ENCODE results near the gene NKAIN2. TPM values are rescaled to one million over a fixed set of nuclear protein-coding genes. Genes with fewer than 3 reads are reported as not detected.

The NKAIN2 gene
- total RNA-seq, 1 experiment from 2014 or later, result 2.7 TPM

DNA sequence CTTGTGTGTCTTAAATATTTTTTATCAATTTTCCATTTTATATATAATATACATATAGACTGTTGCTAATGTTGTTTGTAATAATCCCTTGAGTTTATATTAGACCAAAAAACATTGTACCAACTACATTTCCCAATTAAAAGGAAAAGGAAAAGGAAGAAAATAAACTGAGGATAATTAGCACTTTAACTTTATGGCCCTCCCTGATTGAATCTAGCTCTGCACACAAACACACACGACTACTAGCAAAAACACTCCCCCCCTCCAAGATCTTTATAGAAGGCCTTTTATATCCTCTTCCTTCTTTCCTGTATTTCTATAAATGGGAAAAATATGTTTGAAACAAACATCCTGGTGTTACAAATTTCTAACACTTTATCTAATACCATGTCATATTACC is 276.8 kb downstream of the NKAIN2 start:
- intact Hi-C loops (cut with micrococcal nuclease), result no loop called here
- CTCF ChIA-PET, result no interaction called here
- no TSS peak for BruUV-seq (replicated peaks)

DNA sequence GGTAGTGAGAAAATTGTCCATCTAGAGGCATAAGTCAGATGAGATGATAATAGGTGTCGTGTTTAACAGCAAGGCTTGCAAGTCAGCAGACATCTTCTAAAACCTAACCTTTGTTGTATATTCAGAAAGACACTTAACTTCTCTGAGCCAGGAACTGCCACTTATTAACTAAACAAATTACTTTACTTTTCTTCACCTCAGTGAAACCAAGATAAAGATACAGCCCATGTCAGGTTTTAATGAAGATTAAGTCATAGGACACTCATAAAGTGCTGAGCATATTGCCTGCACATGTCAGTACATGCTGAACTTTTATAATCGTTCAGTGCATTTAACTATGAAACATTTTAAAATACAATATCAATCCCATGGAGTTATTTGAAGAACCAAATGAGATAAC is 286.8 kb downstream of the NKAIN2 start:
- H3K27ac Mint-ChIP-seq (ENCODE audit: low read depth, unreplicated experiment), result no peak overlapping the region
- DNase-seq (ENCODE audit: unreplicated experiment), result no peak
- H3K9me3 Mint-ChIP-seq (ENCODE audit: unreplicated experiment), result no peaks in the 10 kb centered on the region
- no peaks in the 10 kb centered on the region for H3K27me3 Mint-ChIP-seq (ENCODE audit: insufficient read depth, unreplicated experiment)
- ChIA-PET CTCF (interaction anchor here (0.7 kb wide), 1 partner anchor 1078 kb away, joined by 3 read pairs; no protein-coding TSS in a partner anchor), POLR2A (interaction anchor here (0.7 to 1.3 kb wide), 2 partner anchors 9 to 12 kb away, joined by 3 to 4 read pairs; no protein-coding TSS in a partner anchor)
- intact Hi-C loops (cut with micrococcal nuclease), result loop anchor here (10.0 kb wide), 1 partner anchor 286 kb away; the partner anchor contains the start of gene NKAIN2
- H3K4me3 Mint-ChIP-seq (ENCODE audit: unreplicated experiment), result no peak overlapping the region
- no TSS peak for BruUV-seq (replicated peaks)
- no peaks in the 10 kb centered on the region for H3K36me3 Mint-ChIP-seq (ENCODE audit: insufficient read depth, unreplicated experiment)
- H3K4me1 Mint-ChIP-seq (ENCODE audit: insufficient read depth, unreplicated experiment), result peaks cover 6% of the 10 kb centered on the region
- TF ChIP-seq, protein P1, sequence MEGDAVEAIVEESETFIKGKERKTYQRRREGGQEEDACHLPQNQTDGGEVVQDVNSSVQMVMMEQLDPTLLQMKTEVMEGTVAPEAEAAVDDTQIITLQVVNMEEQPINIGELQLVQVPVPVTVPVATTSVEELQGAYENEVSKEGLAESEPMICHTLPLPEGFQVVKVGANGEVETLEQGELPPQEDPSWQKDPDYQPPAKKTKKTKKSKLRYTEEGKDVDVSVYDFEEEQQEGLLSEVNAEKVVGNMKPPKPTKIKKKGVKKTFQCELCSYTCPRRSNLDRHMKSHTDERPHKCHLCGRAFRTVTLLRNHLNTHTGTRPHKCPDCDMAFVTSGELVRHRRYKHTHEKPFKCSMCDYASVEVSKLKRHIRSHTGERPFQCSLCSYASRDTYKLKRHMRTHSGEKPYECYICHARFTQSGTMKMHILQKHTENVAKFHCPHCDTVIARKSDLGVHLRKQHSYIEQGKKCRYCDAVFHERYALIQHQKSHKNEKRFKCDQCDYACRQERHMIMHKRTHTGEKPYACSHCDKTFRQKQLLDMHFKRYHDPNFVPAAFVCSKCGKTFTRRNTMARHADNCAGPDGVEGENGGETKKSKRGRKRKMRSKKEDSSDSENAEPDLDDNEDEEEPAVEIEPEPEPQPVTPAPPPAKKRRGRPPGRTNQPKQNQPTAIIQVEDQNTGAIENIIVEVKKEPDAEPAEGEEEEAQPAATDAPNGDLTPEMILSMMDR (IDR thresholded peaks at IDR 0.05; ENCODE audit: unreplicated experiment), result no peak

More for the DNA sequence above, 276.8 kb downstream of the NKAIN2 start:
- TF ChIP-seq, protein P1 (IDR thresholded peaks at IDR 0.05; ENCODE audit: unreplicated experiment), result no peak
- no peak overlapping the region for H3K27ac Mint-ChIP-seq (ENCODE audit: low read depth, unreplicated experiment)
- H3K27me3 Mint-ChIP-seq (ENCODE audit: insufficient read depth, unreplicated experiment), result no peaks in the 10 kb centered on the region
- POLR2A ChIA-PET, result no interaction called here
- H3K4me1 Mint-ChIP-seq (ENCODE audit: insufficient read depth, unreplicated experiment), result no peaks in the 10 kb centered on the region
- no peak for DNase-seq (ENCODE audit: unreplicated experiment)
- H3K4me3 Mint-ChIP-seq (ENCODE audit: unreplicated experiment), result no peak overlapping the region
- H3K36me3 Mint-ChIP-seq (ENCODE audit: insufficient read depth, unreplicated experiment), result no peaks in the 10 kb centered on the region
- no peaks in the 10 kb centered on the region for H3K9me3 Mint-ChIP-seq (ENCODE audit: unreplicated experiment)

DNA sequence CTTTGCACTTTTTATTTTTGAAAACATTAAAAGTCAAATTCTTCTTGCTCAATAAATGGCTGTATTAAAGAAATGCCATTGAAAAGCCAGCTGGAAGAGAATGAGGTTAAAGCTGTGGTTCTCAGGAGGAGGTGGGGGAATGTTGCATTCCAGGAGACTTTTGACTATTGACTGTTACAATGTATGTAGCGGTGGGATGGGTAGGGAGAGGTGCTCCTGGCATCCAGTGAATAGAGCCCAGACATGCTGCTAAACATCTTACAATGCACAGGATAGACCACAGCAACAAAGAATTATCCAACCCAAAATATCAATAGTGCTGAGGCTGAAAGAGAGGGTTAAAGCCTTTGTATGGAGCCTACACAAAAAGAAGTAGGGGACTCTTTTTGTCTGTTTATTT is 295.9 kb downstream of the NKAIN2 start:
- no peaks in the 10 kb centered on the region for H3K9me3 Mint-ChIP-seq (ENCODE audit: unreplicated experiment)
- ChIA-PET POLR2A (no interaction called here), CTCF (no interaction called here)
- H3K4me3 Mint-ChIP-seq (ENCODE audit: unreplicated experiment), result no peak overlapping the region
- no peak overlapping the region for H3K27ac Mint-ChIP-seq (ENCODE audit: low read depth, unreplicated experiment)
- no TSS peak for BruUV-seq (replicated peaks)
- intact Hi-C loops (cut with micrococcal nuclease), result loop anchor here (10.0 kb wide), 1 partner anchor 295 kb away; the partner anchor contains the start of gene NKAIN2
- H3K4me1 Mint-ChIP-seq (ENCODE audit: insufficient read depth, unreplicated experiment), result peaks cover under 1% of the 10 kb centered on the region
- no peaks in the 10 kb centered on the region for H3K36me3 Mint-ChIP-seq (ENCODE audit: insufficient read depth, unreplicated experiment)
- H3K27me3 Mint-ChIP-seq (ENCODE audit: insufficient read depth, unreplicated experiment), result no peaks in the 10 kb centered on the region
- no peak for DNase-seq (ENCODE audit: unreplicated experiment)
- TF ChIP-seq, protein P1 (IDR thresholded peaks at IDR 0.05; ENCODE audit: unreplicated experiment), result no peak

DNA sequence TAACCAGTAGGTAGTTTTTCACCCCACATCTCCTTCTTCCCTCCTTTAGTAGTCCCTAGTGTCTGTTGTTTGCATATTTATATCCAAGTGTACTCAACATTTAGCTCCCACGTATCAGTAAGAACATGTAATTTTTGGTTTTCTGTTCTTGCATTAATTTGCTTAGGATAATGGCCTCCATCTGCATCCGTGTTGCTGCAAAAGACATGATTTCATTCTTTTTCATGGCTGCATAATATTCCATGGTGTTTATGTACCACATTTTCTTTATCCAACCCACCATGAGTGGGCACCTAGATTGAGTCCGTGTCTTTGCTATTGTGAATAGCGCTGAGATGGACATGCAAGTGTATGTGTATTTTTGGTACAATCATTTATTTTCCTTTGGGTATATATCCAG is 306.8 kb downstream of the NKAIN2 start:
- POLR2A ChIA-PET, result no interaction called here
- no peaks in the 10 kb centered on the region for H3K9me3 Mint-ChIP-seq (ENCODE audit: unreplicated experiment)

More for the DNA sequence above, 306.8 kb downstream of the NKAIN2 start:
- intact Hi-C loops (cut with micrococcal nuclease), result no loop called here
- Mint-ChIP-seq H3K4me3 (ENCODE audit: unreplicated experiment) (no peak overlapping the region), H3K36me3 (ENCODE audit: insufficient read depth, unreplicated experiment) (no peaks in the 10 kb centered on the region), H3K27me3 (ENCODE audit: insufficient read depth, unreplicated experiment) (no peaks in the 10 kb centered on the region), H3K4me1 (ENCODE audit: insufficient read depth, unreplicated experiment) (peaks cover 4% of the 10 kb centered on the region), H3K27ac (ENCODE audit: low read depth, unreplicated experiment) (no peak overlapping the region)
- BruUV-seq (replicated peaks), result no TSS peak
- CTCF ChIA-PET, result no interaction called here
- TF ChIP-seq, protein P1 (IDR thresholded peaks at IDR 0.05; ENCODE audit: unreplicated experiment), result no peak
- DNase-seq (ENCODE audit: unreplicated experiment), result no peak
